Placental epithelial cell (primary cell): Measurements from ENCODE around the gene OR4F29. TPM values are rescaled to one million over a fixed set of nuclear protein-coding genes. Genes with fewer than 3 reads are reported as not detected.

Experiments
- total RNA-seq: library from RNA; depleted of rRNA; stranded (reverse); fragments of >200 nt; gene quantifications from 2 replicates; pipeline ENCODE4 v1.2.3, GENCODE V29; 2012

OR4F29 gene, protein sequence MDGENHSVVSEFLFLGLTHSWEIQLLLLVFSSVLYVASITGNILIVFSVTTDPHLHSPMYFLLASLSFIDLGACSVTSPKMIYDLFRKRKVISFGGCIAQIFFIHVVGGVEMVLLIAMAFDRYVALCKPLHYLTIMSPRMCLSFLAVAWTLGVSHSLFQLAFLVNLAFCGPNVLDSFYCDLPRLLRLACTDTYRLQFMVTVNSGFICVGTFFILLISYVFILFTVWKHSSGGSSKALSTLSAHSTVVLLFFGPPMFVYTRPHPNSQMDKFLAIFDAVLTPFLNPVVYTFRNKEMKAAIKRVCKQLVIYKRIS
- total RNA-seq, result 0.79 TPM in 1 of 2 replicates, not detected in the other

GRCh38 chr1:451578-451977 lies at the start of gene OR4F29:
TSS of gene OR4F29 (minus strand) at chr1:451678. CDS start at chr1:451678, 0 bp downstream.

Other genes starting within 250 kb of the OR4F29 start
- gene OR4F16, start 235.0 kb upstream of the OR4F29 start, total RNA-seq, result 0.79 TPM in 1 of 2 replicates, not detected in the other